ENCODE results near the gene LRRC8A. TPM values are rescaled to one million over a fixed set of nuclear protein-coding genes. Genes with fewer than 3 reads are reported as not detected.
"Not testable (repeated sequence)": the region's sequence is repeated elsewhere in the genome, so short reads cannot be mapped to it uniquely, and the experiment has no call there.

The LRRC8A gene
- total RNA-seq, 1 donor from 2014 or later, result 11.0 TPM

DNA sequence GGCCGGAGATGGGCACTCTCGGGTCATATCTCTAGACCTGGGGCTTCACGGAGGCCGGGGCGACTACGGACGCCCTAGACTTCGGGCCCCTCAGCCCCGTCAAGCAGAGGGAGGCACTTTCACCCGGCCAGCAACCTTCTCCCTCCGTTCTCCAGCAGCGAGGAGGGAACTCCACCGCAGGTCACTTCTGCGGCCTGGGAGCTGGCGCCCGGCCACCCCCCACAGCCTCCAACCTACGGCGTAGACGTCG, 65.3 kb downstream of the LRRC8A start:
- ATAC-seq, result no peak
- no peak for DNase-seq (ENCODE audit: low spot score)

DNA sequence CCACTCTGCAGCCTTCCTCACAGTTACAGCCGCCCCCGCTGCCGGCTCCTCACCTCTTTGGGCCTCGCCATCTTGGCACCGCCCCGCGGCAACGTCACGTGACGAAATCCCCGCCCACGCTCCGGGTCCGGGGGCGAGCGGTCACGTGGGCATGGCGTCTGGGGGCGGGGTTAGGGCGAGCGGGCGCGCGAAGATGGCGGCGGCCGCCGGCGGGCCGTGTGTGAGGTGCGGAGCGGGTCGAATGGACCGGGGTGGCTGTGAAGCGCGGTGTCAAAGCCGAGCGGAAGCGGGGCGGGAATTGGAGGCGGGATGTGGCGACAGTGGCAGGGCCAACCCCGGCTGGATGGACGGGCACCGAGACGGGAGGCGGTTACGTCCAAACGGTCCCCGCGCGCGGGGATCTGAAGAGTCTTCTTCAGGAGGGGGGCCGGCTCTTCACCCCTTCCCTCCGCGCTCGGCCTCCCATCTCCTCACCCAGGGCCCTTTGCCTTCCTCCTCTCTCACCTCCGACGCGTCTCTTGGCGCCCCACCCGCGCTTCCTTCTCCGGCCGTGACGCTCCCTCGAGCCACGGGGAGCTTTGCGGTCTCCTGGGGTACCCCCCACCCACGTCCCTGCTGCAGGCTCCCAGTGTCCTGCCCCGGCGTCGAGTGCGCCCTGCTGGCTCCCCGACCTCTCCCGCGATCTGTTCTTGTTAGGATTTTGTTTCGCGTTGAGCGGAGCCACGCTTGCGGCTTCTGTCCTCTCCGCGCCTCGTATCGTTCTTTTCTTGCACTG, 65.8 kb downstream of the LRRC8A start, which contains the start of the genes DOLK and NUP188:
DOLK (minus strand) TSS at position 77 of the 775 bp plus-strand sequence. CDS start 300 bp downstream, outside the sequence.
NUP188 (plus strand) TSS at position 173 of the 775 bp plus-strand sequence; CDS start at position 194, 21 bp downstream.
- DNase-seq (ENCODE audit: low spot score), result peak; percentile 98
- ATAC-seq, result peak; percentile 86

DNA sequence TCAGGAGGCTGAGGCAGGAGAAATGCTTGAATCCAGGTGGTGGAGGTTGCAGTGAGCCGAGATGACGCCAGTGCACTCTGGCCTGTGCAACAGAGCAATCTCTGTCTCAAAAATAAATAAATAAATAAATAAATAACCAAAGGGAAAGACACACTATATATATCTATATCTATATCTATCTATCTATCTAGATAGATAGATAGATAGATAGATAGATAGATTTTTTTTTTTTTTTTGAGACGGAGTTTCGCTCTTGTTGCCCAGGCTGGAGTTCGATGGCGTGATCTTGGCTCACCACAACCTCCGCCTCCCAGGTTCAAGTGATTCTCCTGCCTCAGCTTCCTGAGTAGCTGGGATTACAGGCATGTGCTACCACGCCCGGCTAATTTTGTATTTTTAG, 79.5 kb downstream of the LRRC8A start:
- ATAC-seq; DNase-seq (ENCODE audit: low spot score): not testable (repeated sequence)

Other genes starting within 250 kb of the LRRC8A start
- 24.1 TPM for gene DYNC2I2, start 225.3 kb upstream of the LRRC8A start, total RNA-seq
- 69.3 TPM for gene SET, start 192.9 kb upstream of the LRRC8A start, total RNA-seq
- 7.6 TPM for gene PKN3, start 179.6 kb upstream of the LRRC8A start, total RNA-seq
- gene ZDHHC12, start 158.0 kb upstream of the LRRC8A start, total RNA-seq, result 22.9 TPM
- 15.6 TPM for gene ZER1, start 110.2 kb upstream of the LRRC8A start, total RNA-seq
- gene TBC1D13, start 94.9 kb upstream of the LRRC8A start, total RNA-seq, result 14.1 TPM
- gene ENDOG, start 63.6 kb upstream of the LRRC8A start, total RNA-seq, result 53.0 TPM
- 36.7 TPM for gene SPOUT1, start 52.3 kb upstream of the LRRC8A start, total RNA-seq
- 9.6 TPM for gene KYAT1, start 183 bp upstream of the LRRC8A start, total RNA-seq
- 70.8 TPM for gene PHYHD1, start 38.8 kb downstream of the LRRC8A start, total RNA-seq
- gene DOLK, start 65.5 kb downstream of the LRRC8A start, total RNA-seq, result 7.5 TPM
- gene NUP188, start 65.6 kb downstream of the LRRC8A start, total RNA-seq, result 11.4 TPM
- 31.3 TPM for gene SH3GLB2, start 146.2 kb downstream of the LRRC8A start, total RNA-seq
- 22.1 TPM for gene MIGA2, start 154.5 kb downstream of the LRRC8A start, total RNA-seq
- gene DOLPP1, start 199.0 kb downstream of the LRRC8A start, total RNA-seq, result 21.7 TPM
- gene CRAT, start 228.7 kb downstream of the LRRC8A start, total RNA-seq, result 105 TPM
- 62.3 TPM for gene PTPA, start 229.3 kb downstream of the LRRC8A start, total RNA-seq

All from left lobe of liver (tissue), 2 donors.